Glutamatergic neuron (in vitro differentiated cells): ENCODE measurements around the gene DNAAF1. TPM values are rescaled to one million over a fixed set of nuclear protein-coding genes. Genes with fewer than 3 reads are reported as not detected.

Experiments
- DNase-seq: peaks from one replicate; pipeline ENCODE4 v3.0.0; 2022
- H3K27ac Mint-ChIP-seq: one replicate; pipeline ENCODE4 v1.8.0; 2020; ENCODE audit warnings: mild to moderate bottlenecking, mixed read lengths, inconsistent platforms; ENCODE audit not compliant: unreplicated experiment
- H3K27me3 Mint-ChIP-seq: one replicate; pipeline ENCODE4 v1.8.0; 2020; ENCODE audit warnings: mild to moderate bottlenecking, moderate library complexity, mixed read lengths, inconsistent platforms; ENCODE audit not compliant: unreplicated experiment
- H3K36me3 Mint-ChIP-seq: one replicate; pipeline ENCODE4 v1.8.0; 2020; ENCODE audit warnings: mild to moderate bottlenecking, mixed read lengths, inconsistent platforms; ENCODE audit not compliant: unreplicated experiment
- H3K4me1 Mint-ChIP-seq: one replicate; pipeline ENCODE4 v1.8.0; 2020; ENCODE audit warnings: mild to moderate bottlenecking, low read depth, mixed read lengths, inconsistent platforms; ENCODE audit not compliant: unreplicated experiment
- H3K4me3 Mint-ChIP-seq: one replicate; pipeline ENCODE4 v1.8.0; 2020; ENCODE audit warnings: mild to moderate bottlenecking, mixed read lengths, inconsistent platforms; ENCODE audit not compliant: unreplicated experiment
- H3K9me3 Mint-ChIP-seq: one replicate; pipeline ENCODE4 v1.8.0; 2020; ENCODE audit warnings: mild to moderate bottlenecking, moderate library complexity, mixed read lengths, inconsistent platforms; ENCODE audit not compliant: unreplicated experiment
- CTCF ChIP-seq: fragments of 200-600 bp; sonication (generic); IDR thresholded peaks from one replicate; pipeline ENCODE4 v1.5.0; 2021; ENCODE audit not compliant: partially characterized antibody, unreplicated experiment
- total RNA-seq: library from RNA; stranded (reverse); fragmentation: NEBNext Ultra II Directional; extraction: Animal tissue kit (Norgen Biotek cat#: 25700); gene quantifications from one replicate; pipeline ENCODE4 v1.2.1, GENCODE V29; 2021; ENCODE audit not compliant: unreplicated experiment

The DNAAF1 gene
- total RNA-seq, 1 donor from 2014 or later, result 0.56 TPM

- peaks cover 1% of the 10 kb centered on the region for H3K4me1 Mint-ChIP-seq
- peaks cover 1% of the 10 kb centered on the region for H3K9me3 Mint-ChIP-seq
- no peak overlapping the region for H3K4me3 Mint-ChIP-seq
- peaks cover 2% of the 10 kb centered on the region for H3K27me3 Mint-ChIP-seq
- no peak for DNase-seq
- no peak for TF ChIP-seq CTCF
- no peaks in the 10 kb centered on the region for H3K36me3 Mint-ChIP-seq
- no peak overlapping the region for H3K27ac Mint-ChIP-seq
Measured at GRCh38 chr16:84176192-84177053, 31.3 kb downstream of the DNAAF1 start.

- no peaks in the 10 kb centered on the region for H3K36me3 Mint-ChIP-seq
- H3K4me3 Mint-ChIP-seq, result no peak overlapping the region
- H3K27me3 Mint-ChIP-seq, result peaks cover 2% of the 10 kb centered on the region
- TF ChIP-seq CTCF, result no peak
- H3K4me1 Mint-ChIP-seq, result peaks cover 1% of the 10 kb centered on the region
- H3K9me3 Mint-ChIP-seq, result peaks cover 3% of the 10 kb centered on the region
- H3K27ac Mint-ChIP-seq, result no peak overlapping the region
- DNase-seq, result no peak
Measured at GRCh38 chr16:84177741-84178073, 32.6 kb downstream of the DNAAF1 start.

DNA sequence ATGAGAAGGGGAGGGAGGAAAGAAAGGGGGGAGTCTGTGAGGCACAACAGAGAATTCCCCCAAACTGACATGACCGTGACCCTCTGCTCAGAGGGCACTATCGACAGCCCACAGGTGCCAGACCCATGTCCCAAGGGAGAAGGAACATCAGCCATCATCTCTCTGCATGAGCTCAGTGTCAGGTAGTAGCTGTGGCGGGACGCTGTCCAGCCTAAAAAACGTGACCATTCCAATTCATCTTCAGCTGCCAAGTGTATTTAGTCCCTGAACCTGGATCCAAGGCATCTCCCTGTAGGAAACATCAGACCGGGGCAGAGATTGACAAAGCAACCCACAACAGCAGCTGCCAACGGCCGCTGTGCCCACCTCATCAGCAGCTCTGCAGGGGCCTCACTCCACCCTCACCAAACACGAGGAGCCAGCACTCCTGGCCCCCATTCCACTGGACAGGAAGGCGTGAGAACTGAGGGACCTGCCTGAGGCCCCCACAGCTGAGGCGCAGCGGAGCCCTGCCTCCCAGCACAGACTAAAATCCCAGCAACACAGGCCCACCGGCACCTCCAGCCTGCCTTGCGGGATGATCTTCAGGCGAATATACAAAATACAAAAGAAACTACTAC is 33.1 kb downstream of the DNAAF1 start:
- peaks cover 3% of the 10 kb centered on the region for H3K9me3 Mint-ChIP-seq
- no peak for DNase-seq
- peaks cover 1% of the 10 kb centered on the region for H3K4me1 Mint-ChIP-seq
- H3K27ac Mint-ChIP-seq, result no peak overlapping the region
- H3K36me3 Mint-ChIP-seq, result no peaks in the 10 kb centered on the region
- H3K4me3 Mint-ChIP-seq, result no peak overlapping the region
- peaks cover 2% of the 10 kb centered on the region for H3K27me3 Mint-ChIP-seq
- no peak for TF ChIP-seq CTCF

DNA sequence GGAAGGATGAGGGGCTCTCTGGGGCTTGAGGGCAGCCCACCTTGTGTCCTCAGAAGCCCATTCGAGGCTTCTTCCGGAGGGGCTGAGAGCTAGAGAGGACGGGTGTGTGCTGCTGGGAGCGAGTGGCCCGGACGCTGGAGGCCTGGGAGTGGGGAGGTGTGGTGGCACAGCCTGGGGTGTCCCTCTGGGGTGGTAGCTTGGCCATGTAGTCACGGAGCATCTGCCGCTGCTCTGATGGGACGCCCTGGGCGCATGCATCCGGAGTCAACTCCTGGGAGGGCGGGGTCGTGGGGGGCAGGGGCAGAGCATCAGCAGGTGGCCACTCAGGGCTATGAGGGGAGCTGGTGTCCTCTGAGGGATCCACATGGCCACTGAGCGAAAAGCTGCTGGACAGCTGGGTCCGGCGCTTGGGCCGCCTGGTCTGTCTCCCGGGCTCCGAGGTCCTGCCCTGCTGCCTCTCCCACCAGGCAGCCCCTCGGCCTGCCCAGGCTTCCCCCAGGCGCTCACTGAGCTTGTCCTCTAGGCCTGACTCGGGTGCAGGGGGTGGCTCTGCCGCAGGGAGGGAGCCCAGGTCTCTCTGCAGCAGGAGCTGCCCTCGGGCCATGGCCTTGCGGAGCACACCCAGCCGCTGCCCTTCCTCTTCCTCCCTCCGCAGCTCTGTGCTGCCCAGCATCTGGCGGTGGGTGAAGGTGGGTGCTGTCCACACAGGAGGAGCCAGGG is 33.9 kb downstream of the DNAAF1 start:
- Mint-ChIP-seq H3K4me1 (peaks cover 1% of the 10 kb centered on the region), H3K4me3 (no peak overlapping the region), H3K27ac (no peak overlapping the region), H3K27me3 (peaks cover 2% of the 10 kb centered on the region), H3K9me3 (peaks cover 3% of the 10 kb centered on the region), H3K36me3 (no peaks in the 10 kb centered on the region)
- DNase-seq, result no peak
- no peak for TF ChIP-seq CTCF
